ENCODE data around the gene ANKAR. TPM values are rescaled to one million over a fixed set of nuclear protein-coding genes. Genes with fewer than 3 reads are reported as not detected.

Gene ANKAR
- total RNA-seq, 1 donor from 2014 or later: 0.75 TPM

GRCh38 chr2:189673661-189674373, 653 bp upstream of the ANKAR start:
- peak overlapping the region; percentile 71 to 79 for H3K4me3 ChIP-seq
- H3K27ac ChIP-seq: peak overlapping the region; percentile 95 to 98
- no peak for TF ChIP-seq CTCF (IDR thresholded peaks at IDR 0.05)
- H3K27me3 ChIP-seq: no peaks in the 10 kb centered on the region
- intact Hi-C loops (cut with DNase I): loop anchor here (1.0 to 5.0 kb wide), 3 partner anchors 13 to 88 kb away; partner anchors contain the start of genes ASNSD1 and OSGEPL1
- H3K36me3 ChIP-seq: peaks cover 0 to 25% of the 10 kb centered on the region in 2 donors
- peaks cover 0 to 12% of the 10 kb centered on the region in 2 donors for H3K4me1 ChIP-seq
- H3K9me3 ChIP-seq: peaks cover 0 to 4% of the 10 kb centered on the region in 2 donors
- DNase-seq (ENCODE audit: low spot score in 2 of 2): no peak

- Histone ChIP-seq H3K36me3 (no peaks in the 10 kb centered on the region), H3K4me1 (peaks cover 0 to 12% of the 10 kb centered on the region in 2 donors), H3K27me3 (no peaks in the 10 kb centered on the region), H3K27ac (no peak overlapping the region), H3K9me3 (peaks cover 0 to 6% of the 10 kb centered on the region in 2 donors), H3K4me3 (no peak overlapping the region)
- no peak for DNase-seq (ENCODE audit: low spot score in 2 of 2)
- intact Hi-C loops (cut with DNase I): no loop called here
- TF ChIP-seq CTCF (IDR thresholded peaks at IDR 0.05): no peak
These were observed 2.0 kb downstream of the ANKAR start for GRCh38 chr2:189676471-189676870.

GRCh38 chr2:189679226-189679625, 4.8 kb downstream of the ANKAR start:
- intact Hi-C loops (cut with DNase I): no loop called here
- H3K4me3 ChIP-seq: no peak overlapping the region
- H3K36me3 ChIP-seq: no peaks in the 10 kb centered on the region
- peaks cover 0 to 6% of the 10 kb centered on the region in 2 donors for H3K4me1 ChIP-seq
- no peak overlapping the region for H3K27ac ChIP-seq
- no peaks in the 10 kb centered on the region for H3K27me3 ChIP-seq
- no peak for DNase-seq (ENCODE audit: low spot score in 2 of 2)
- H3K9me3 ChIP-seq: peaks cover 0 to 6% of the 10 kb centered on the region in 2 donors
- no peak for TF ChIP-seq CTCF (IDR thresholded peaks at IDR 0.05)

- intact Hi-C loops (cut with DNase I): no loop called here
- TF ChIP-seq CTCF (IDR thresholded peaks at IDR 0.05): no peak
- H3K27ac ChIP-seq: no peak overlapping the region
These were observed 6.7 kb downstream of the ANKAR start for GRCh38 chr2:189681203-189681602.

GRCh38 chr2:189681903-189682302, 7.4 kb downstream of the ANKAR start:
- Histone ChIP-seq H3K27ac (no peak overlapping the region), H3K9me3 (peaks cover 0 to 6% of the 10 kb centered on the region in 2 donors), H3K4me3 (no peak overlapping the region), H3K4me1 (peaks cover 0 to 15% of the 10 kb centered on the region in 2 donors), H3K27me3 (no peaks in the 10 kb centered on the region), H3K36me3 (no peaks in the 10 kb centered on the region)
- intact Hi-C loops (cut with DNase I): no loop called here
- TF ChIP-seq CTCF (IDR thresholded peaks at IDR 0.05): no peak
- no peak for DNase-seq (ENCODE audit: low spot score in 2 of 2)

More at GRCh38 chr2:189681203-189681602, 6.7 kb downstream of the ANKAR start:
- Histone ChIP-seq H3K27me3 (no peaks in the 10 kb centered on the region), H3K4me1 (peaks cover 0 to 13% of the 10 kb centered on the region in 2 donors), H3K4me3 (no peak overlapping the region), H3K36me3 (no peaks in the 10 kb centered on the region), H3K9me3 (peaks cover 0 to 6% of the 10 kb centered on the region in 2 donors)
- DNase-seq (ENCODE audit: low spot score in 2 of 2): no peak
